GM21360 (cell line): ENCODE results near the gene LAMA3.

Source experiments
- ATAC-seq: cut with Tn5 transposase; IDR thresholded peaks from one replicate; pipeline ENCODE4 v1.9.1; 2021; ENCODE audit warnings: mild to moderate bottlenecking, moderate library complexity; ENCODE audit not compliant: unreplicated experiment

LAMA3 gene

GRCh38 chr18:23689031-23689615 lies at the start of gene LAMA3:
Gene LAMA3, plus strand, starts transcription at chr18:23689453. Its CDS starts 231 bp downstream, at chr18:23689684.
- no peak for ATAC-seq

DNA sequence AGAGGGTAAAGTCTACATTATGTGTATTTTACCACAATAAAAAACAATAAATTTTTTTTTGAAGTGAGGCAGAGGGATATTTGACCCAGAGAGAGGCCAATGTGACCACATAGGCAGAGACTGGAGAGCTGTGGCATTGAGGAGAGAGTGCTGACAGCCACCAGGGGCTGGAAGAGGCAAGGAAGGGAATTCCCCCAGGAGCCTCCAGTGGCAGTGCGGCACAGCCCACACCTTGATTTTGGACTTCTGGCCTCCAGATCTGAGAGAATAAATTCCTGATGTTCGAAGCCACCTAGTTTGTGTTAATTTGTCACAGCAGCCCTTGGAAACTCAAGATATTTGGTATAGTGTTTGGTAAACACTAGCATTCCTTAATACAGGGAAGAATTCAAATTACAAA lies 49.2 kb upstream of the LAMA3 start:
- no peak for ATAC-seq

- ATAC-seq: no peak
Measured at GRCh38 chr18:23641143-23641720, 48.0 kb upstream of the LAMA3 start.

DNA sequence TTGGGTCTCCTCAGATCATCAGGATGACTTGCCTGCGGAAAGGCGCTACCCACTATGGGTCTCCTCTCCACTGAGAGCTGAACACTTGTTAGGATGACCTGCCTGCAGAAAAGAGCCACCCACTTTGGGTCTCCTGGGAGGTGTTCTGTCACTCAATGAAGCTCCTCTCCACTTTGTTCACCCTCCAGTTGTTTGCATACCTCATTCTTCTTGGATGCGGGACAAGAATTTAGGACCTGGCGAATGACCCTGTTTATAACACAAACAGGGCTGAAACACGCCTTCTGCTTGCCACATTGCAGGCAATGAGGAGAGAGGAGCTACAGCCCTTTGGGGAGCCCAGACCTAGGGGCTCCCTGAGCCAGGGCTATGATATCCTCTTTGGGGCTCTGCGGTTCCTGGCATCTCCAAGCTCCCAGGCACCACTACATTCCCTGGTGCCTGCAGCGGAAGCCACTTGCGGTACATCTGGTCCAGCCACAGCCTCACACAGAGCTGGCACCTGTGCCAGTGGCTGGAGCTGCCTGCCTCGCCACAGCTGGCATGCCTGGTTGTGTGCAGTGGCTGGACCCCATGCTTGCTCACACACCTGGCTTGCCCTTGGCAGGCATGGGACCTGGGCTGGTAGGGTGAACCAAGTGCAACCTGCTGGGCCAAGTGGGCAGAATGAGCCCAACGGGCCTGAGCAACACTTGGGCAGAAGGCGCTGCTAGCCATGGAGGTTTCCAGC lies 47.2 kb upstream of the LAMA3 start:
- ATAC-seq: no peak

DNA sequence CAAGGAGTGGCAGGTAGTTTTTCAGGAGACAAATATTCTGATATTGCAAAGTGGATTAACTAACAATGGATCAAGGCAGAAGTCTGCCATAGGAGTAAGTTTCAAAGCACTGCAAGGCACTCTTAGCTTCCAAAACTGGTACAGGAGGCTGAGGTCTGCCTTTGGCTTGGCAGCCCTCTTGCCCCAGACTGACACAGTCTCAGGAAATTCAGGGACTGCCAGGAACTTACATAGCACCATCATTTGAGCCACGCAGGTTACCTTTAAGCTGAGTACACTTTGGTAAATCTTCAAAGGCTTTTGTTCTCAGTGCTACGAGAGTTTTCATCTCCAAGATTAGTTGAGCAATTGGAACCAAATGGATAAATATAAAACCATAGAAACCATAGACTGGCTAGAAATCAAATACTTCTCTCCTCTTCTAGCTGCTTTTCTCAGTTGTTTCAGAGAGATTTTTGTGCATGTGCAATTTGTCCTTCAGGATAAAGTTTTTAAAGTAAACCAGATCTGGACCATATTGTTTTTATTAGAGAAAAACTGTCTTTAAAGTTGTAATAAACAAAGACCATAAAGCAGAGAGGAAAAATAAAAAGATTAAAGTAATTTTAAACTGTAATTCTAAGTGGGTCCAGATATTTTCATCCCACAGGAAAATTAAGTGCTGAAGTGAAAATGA lies 45.3 kb upstream of the LAMA3 start:
- ATAC-seq: no peak

GRCh38 chr18:23645568-23646175 lies 43.6 kb upstream of the LAMA3 start:
- ATAC-seq: no peak

GRCh38 chr18:23646282-23646681 lies 43.0 kb upstream of the LAMA3 start:
- no peak for ATAC-seq

DNA sequence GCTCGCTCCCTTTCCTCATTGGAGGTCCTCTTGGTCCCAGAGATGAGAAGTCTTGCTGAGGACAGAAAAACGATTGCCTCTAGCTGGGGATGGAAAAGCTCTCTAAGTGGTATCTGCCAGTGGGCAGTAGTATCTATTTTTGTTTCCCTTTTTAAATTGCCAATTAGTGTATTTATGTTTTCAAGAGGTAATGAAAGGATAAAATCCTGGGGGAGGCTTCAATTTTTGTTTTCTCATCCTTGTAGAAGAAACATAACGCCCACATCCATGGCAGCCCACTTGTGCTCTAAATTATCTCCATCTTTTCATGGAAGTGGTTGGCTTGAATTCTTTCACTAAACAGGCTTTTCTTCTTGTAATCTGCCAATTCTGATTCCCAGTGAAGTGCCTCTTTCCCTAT lies 40.8 kb upstream of the LAMA3 start:
- ATAC-seq: no peak

GRCh38 chr18:23648940-23649607 lies 40.2 kb upstream of the LAMA3 start:
- ATAC-seq: no peak

GRCh38 chr18:23650968-23651927 lies 38.0 kb upstream of the LAMA3 start:
- ATAC-seq: no peak

DNA sequence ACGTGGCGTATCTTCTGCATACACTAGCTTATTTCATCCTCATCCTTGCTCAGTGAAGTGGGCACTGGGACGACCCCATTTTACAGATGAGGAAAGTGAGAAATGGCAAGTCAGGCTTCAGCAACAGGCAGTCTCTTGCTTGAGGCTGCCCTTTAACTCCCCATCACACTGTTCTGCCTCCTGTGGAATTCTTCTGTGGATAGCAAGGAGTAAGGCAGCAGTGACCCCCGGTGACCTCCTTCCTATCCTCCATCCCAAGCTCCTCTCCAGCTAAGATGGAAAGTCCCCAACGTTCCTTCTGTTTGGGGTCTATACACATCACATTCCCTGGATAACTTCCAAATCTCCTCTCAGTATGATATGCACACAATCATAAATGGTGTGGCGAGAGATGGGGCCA lies 37.0 kb upstream of the LAMA3 start:
- no peak for ATAC-seq

DNA sequence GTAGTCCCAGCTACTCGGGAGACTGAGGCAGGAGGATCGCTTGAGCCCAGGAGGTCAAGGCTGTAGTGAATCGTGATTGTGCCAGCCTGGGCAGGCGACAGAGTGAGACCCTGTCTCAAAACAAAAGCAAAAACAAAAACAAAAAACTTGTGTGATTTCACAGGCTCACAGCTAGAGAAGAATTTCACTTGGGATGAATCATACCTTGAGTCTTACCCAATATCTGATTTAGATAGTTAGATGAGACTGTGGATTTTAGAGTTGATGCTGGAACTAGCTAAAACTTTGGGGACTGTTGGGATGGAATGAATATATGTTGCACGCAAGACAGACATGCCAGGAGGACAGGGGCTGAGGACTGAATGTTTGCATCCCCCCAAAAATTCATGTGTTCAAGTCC lies 31.0 kb upstream of the LAMA3 start:
- ATAC-seq: no peak

DNA sequence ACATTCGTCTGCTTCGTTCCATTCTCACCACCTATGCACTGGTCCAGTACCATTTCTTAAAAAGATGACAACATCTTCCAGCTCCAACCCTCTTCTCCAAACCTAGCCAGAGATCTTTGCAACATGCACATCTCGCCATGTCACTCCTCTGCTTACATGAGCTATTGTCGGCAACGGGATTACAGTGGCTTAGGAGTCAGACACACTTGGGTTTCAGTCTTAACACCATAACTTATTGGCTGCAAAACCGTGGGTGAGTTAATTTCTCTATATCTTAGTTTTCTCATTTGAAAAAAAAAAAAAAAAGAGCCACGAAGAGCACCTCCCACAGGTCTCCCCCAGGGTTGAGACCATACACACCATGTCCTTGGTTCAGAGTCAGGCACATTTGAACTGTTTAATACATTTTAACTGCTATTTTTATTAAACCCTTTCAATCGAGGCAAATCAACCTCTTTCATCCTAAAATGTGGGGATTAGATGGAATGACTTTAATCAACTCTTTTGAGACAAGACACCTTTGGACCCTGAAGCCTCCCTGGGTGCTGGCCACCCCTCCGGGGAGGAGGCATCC lies 27.4 kb upstream of the LAMA3 start:
- ATAC-seq: no peak

GRCh38 chr18:23662309-23663263 lies 26.7 kb upstream of the LAMA3 start, which contains the start of gene ANKRD29:
Gene ANKRD29, minus strand, starts transcription at chr18:23662911. Its CDS starts 181 bp downstream, at chr18:23662730.
- no peak for ATAC-seq

GRCh38 chr18:23664674-23665073 lies 24.6 kb upstream of the LAMA3 start:
- no peak for ATAC-seq

DNA sequence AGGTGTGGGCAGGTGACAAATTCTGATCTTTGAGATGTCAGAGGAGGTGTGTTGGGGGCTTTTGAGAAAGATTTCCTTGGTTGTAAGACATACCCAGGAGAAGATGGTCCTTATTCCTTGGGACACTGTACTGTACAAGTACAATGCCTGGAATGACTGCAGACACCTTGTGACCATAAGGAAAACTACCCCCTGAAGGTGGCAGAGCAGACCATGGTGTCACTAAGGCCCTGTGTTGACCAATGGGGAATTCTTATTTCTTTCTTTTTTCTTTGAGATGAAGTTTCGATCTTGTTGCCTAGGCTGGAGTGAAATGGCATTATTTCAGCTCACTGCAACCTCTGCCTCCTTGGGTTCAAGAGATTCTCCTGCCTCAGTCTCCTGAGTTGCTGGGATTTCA lies 22.1 kb upstream of the LAMA3 start:
- ATAC-seq: no peak

DNA sequence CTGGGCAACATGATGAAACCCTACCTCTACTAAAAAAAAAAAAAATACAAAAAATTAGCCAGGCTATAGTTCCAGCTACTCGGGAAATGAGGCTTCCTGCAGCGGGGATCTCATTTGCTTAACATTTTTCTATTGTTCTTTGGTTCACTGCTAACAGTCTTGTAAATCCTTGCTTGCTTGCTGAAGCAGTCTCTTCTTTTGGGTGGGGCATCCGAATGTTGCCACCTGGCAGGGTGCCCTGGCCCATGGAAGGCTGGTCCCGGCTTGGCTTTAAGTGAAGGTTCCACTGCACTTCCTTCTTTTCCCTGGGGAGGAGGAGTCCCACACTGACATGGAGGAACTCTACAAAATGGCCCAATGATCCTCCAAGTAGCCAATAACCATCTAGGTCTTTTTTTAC lies 20.5 kb upstream of the LAMA3 start:
- no peak for ATAC-seq

- no peak for ATAC-seq
Measured at GRCh38 chr18:23669202-23669766, 20.0 kb upstream of the LAMA3 start.
